GM12891 (cell line): ENCODE measurements around the gene S100A16.
"Not testable (repeated sequence)": the region's sequence is repeated elsewhere in the genome, so short reads cannot be mapped to it uniquely, and the experiment has no call there.

ENCODE experiments used
- PAX5 ChIP-seq: IDR thresholded peaks from 2 replicates; pipeline ENCODE4 v1.6.1; 2011; ENCODE audit warnings: low read length, moderate library complexity, mild to moderate bottlenecking; ENCODE audit not compliant: insufficient read depth, severe bottlenecking
- POLR2A ChIP-seq: IDR thresholded peaks from 2 replicates; pipeline ENCODE4 v1.6.1; 2011; ENCODE audit warnings: low read depth, low read length, control low read depth
- SPI1 ChIP-seq: IDR thresholded peaks from 2 replicates; pipeline ENCODE4 v1.6.1; 2011; ENCODE audit warnings: low read depth, low read length, control low read depth
- TAF1 ChIP-seq: IDR thresholded peaks from 2 replicates; pipeline ENCODE4 v1.6.1; 2011; ENCODE audit warnings: low read depth, low read length, control low read depth

DNA sequence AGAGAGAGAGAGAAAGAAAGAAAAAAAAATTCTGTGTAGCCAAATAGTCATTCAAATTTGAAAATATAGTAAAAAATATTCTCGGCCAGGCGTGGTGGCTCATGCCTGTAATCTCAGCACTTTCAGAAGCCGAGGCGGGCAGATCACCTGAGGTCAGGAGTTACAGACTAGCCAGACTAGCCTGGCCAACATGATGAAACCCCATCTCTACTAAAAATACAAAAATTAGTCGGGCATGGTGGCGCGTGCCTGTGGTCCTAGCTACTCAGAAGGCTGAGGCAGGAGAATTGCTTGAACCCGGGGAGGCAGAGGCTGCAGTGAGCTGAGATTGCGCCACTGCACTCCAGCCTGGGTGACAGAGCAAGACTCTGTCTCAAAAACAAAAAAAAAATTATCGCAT lies 24.9 kb downstream of the S100A16 start:
- not testable (repeated sequence) for TF ChIP-seq POLR2A, TAF1, PAX5, SPI1
